GM19397 (cell line): ENCODE results near the gene CAMTA1.

Experiments
- ATAC-seq: cut with Tn5 transposase; IDR thresholded peaks from one replicate; pipeline ENCODE4 v1.9.1; 2021; ENCODE audit warnings: mild to moderate bottlenecking, moderate library complexity; ENCODE audit not compliant: unreplicated experiment

The CAMTA1 gene

DNA sequence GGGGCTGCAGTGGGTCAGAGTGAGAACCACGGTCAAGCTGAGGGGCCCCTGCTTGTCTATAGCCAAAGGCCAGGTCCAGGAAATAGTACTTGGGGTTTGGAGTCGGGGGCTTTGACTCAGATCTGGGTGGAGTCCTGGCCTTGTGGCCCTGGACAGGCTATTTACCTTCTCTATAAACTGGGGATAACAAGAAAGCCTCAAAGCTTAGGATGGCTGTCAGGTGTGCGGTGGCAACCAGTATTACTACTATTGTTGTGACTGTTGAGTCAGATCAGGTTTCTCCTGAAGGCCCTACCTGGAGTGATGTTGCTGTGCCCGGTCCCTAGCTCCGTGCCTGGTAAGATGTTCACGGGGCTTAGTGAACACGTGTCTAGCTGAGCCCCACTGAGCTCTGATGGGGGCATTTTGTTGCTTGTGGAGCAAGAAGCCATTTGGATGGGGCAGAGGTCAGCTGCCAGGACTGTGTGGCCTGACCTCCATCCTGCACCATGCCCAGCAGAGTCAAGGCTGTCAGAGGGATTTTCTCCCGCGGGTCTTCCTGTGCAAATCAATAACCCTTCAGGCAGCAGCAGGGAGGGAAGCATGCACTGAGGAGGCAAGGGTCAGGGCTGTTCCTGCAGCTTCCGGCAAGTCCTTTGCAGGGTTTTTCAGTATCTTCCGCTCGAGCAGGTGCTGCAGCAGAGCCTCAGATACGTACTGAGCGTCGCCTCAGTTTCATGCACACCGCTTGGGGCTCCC lies 170.3 kb downstream of the CAMTA1 start:
- no peak for ATAC-seq

DNA sequence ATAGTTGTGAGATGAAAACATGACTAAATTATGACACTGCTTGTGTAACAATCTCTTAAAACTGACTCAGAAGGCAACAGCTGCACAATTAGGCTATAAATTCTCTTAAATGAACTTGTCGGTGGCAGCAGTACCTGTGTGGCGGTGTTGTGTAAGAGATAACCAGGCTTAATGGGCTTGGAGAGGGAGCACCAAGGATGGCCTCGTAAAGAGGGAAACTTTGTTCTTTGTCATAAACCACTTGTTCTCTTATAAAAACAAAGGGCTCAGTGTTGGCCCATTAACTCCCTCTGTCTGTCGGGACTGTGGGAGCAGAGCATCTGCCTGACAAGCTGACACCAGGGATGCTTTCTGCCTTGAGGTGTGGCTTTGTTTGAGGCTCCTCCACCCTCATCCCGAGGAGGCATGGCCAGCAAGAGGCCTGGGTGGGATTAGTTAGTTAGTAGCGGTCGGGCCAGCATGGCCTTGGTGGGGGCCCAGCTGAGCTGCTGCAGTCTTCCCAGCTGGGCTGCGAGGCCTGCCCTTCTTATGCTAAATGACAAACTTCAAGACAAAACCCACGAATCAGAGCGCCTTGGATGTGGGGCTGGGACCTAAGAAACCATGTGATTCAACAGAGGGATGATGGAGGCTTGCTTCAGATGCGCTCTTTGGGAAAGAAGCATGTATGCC lies 171.4 kb downstream of the CAMTA1 start:
- ATAC-seq = no peak

DNA sequence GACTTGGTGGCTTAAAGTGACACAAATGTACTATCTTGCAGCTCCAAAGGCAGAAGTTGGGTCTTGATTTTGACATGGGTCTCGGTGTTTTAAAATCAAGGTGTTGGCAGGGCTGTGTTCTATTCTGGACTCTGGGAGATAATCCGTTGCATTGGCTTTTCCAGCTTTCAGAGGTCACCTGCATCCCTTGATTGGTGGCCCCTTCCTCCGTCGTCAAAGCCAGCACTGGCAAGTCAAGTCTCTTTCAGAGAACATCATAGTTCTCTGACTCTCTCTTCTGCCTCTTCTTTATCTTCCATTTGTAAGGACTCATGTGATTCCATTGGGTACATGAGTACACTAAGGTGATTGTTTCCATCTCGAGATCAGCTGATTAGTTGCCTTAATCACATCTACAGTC lies 172.1 kb downstream of the CAMTA1 start:
- no peak for ATAC-seq

DNA sequence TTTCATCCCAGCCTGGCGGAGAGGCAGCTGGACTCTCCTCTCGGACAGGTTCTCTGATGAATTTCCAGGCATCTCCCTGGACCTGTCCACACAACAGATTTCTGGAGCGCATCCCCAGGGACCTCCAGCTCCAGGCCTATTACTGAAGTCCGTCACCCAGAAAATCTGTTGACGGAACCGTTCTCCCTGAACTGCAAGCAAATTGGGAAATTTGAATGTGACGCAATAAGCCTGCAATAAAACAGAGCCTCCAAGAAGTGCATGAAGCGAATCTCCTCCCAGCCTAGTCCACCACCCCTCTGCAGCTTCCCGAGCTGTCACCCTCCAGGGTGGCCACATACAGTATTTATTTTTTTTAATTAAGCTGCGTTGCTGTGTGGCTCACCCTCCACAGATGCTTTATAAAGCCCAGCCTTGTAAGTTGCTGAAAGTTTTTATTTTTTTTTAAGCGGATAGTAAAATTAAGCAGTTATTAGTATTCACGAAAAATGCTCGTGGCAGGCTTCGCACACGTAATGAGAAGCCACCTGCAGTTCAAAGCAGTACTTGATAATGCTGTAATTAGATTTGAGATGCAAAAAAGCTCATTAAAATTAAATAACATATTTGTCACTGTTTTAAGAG lies 173.3 kb downstream of the CAMTA1 start:
- no peak for ATAC-seq

DNA sequence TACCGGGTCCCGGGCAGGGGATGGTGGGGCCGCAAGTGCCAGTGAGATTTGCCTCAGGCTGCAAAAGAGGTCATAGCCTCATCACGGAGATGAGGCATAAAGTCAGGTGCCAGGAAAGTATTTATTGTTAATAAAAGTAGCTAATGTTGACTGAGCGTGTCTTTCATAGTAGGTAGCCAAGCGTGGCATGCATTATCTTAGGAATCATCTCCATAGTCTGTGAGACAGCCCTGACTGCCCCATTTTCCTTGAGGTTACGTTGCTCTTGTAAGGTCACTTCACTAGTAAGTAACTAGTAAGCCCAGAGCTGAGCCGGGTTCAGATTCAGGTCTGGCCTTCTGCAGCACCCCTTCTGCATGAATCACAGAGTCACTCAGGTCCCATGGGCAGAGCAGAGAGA lies 174.2 kb downstream of the CAMTA1 start:
- ATAC-seq = no peak

DNA sequence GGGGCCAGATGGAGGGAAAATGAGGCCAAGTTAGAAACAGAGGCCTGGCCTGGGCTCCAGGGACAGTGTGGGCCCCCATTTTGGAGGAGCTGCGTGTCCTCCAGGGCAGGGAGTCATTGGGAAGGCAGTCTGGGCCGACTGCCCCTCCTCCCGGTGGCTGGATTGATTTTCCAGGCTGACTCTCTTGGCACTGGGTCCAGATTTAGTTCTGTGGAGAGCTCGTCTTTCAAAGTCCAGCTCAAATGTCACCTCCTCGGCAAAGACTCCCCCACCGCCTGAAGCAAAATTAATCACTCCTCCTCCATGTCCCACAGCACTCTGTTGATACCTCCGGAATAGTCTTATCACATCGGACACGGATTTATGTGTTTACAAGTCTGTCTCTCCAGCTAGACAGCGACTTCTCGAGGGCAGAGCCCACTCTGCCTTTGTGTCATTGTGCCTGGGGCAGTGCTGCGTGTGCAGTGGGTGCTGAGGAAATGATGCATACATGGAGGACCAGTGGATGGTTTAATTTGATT lies 175.1 kb downstream of the CAMTA1 start:
- no peak for ATAC-seq

DNA sequence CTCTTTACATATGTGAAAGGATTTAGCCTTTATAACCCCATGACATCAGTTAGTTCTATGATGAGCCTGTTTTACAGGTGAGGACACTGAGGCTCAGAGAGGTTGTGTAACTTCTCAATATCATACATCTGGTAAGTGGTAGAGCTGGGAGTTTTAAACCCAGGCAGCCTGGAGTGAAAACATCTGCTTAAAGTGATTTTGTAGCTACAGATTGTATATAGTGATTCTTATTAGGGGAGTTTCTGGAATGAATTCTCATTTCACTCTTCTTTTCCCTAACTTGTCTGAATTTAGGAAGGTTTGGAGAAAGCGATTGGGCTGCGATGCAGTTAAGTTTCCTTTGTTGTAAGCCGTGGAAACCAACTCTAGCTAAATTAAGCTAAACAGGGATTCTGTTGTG lies 175.6 kb downstream of the CAMTA1 start:
- ATAC-seq = no peak

DNA sequence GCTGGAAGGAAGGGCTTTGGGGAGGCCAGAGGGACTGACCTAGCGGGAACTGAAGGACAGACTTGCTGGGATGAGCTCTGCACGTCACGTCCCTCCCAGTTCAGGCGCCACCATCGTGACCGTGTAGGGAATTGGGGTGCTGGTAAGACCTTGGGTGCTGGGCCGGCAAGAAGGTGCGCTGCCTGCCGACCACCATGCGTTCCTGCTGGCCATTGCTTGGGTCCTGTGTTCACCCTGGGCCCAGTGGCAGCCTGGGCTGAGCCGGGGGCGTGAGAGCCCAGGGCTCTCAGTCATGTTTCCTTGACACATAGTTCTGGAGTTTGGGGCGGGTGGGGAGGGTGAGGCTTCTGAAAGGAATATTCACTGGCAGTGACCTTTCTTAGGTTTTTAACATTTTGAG lies 176.0 kb downstream of the CAMTA1 start:
- ATAC-seq = no peak

DNA sequence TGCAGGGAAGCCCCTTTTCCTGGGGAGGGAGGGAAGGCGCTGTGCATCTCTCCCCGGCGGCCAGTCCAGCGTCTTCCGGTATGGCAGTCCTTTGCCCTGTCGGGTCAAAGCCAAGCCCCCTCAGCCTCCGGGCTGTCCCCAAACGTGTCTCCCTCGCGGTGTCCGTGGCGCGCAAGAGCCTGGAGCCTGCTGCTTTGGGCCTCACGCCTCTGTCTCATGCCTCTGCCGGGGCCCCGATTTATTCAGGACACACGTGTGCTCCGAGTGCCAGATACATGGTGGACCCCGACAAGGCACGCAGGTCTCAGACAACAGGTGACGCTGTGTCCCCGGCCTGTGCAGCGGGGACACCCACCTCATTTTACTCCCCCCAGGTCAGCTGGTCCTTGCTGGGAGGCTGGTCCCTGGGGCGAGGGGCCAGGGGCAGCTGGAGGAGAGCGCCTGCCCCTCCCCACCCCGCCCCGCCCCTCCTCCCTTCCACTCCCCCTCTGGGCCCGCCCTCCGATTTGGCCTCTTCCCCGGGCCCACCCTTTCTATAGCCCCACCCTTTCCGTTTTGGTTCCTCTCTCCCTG lies 176.7 kb downstream of the CAMTA1 start:
- ATAC-seq = no peak

DNA sequence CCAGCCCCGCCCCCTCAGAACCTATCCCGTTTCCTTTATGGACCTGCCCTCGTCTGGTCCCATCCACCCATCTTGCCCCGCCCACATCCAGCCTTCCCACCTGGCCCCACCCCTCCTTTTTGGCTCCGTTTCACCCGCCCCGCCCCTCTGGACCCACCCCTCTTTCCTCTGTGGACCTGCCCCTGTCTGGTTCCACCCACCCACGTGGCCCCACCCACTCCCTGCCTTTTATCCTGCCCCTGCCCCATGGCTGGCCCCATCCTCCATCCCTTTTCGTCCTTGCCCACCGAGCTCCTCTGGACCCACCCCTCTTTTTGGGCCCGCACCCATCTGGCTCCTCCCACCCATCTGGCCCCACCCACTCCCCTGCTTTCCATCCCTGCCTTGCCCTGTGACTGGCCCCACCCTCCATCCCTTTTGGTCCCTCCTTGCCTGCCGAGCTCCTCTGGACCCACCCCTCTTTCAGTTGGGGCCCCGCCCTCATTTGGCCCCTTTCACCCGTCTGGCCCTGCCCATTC lies 177.3 kb downstream of the CAMTA1 start:
- no peak for ATAC-seq

DNA sequence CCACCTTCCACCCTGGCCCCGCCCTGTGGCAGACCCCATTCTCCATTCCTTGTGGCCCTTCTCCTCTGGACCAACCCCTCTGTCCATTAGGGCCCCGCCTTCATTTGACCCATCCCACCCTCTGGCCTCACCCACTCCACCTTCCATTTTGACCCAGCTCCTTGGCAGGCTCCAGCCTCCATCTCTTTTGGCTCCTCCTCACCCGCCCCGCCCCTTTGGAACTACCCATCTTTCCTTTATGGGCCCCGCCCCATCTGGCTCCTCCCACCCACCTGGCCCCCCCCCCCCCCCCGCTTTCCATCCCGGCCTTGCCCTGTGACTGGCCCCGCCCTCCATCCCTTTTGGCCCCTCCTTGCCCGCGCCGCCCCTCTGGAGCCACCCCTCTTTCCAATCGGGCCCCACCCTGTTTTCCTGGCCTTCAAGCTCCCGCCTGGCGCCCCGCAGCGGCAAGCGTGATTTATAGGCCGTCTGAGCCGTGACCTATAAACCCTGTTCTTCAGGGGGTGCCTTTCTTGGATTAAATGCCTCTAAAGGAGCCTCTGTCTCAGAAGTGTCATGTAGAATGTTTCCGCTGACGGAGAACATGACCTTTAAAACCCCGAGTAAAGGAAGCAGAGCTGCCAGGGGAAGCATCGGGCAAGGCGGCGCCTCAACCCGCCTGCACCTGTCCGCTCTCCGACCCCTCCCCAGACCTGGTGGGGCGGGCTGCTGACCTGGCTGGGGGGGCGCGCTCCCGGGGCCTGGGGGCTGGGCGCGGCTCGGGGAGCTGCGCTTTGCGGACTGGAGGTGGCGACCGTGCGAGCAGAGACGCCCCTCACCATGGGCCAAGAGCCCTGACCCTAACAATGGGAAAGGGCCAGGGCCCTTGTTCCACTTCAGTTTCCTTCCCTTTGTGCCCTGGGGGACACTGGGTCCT lies 178.0 kb downstream of the CAMTA1 start:
- ATAC-seq = no peak

DNA sequence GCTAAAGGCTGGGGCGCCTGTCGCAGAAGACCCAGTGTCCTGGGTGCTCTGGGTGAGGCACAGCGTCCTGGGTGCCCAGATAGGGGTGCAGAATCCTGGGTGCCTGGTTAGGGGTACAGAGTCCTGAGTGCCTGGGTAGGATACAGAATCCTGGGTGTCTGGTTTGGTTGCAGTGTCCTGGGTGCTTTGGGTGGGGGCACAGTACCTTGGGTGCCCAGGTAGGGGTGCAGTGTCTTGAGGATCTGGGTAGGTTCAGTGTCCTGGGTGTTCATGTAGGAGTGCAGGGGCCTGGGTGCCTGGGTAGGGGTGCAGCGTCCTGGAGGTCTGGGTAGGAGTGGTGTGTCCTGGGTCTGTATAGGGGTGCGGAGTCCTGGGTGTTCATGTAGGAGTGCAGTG lies 178.7 kb downstream of the CAMTA1 start:
- no peak for ATAC-seq

DNA sequence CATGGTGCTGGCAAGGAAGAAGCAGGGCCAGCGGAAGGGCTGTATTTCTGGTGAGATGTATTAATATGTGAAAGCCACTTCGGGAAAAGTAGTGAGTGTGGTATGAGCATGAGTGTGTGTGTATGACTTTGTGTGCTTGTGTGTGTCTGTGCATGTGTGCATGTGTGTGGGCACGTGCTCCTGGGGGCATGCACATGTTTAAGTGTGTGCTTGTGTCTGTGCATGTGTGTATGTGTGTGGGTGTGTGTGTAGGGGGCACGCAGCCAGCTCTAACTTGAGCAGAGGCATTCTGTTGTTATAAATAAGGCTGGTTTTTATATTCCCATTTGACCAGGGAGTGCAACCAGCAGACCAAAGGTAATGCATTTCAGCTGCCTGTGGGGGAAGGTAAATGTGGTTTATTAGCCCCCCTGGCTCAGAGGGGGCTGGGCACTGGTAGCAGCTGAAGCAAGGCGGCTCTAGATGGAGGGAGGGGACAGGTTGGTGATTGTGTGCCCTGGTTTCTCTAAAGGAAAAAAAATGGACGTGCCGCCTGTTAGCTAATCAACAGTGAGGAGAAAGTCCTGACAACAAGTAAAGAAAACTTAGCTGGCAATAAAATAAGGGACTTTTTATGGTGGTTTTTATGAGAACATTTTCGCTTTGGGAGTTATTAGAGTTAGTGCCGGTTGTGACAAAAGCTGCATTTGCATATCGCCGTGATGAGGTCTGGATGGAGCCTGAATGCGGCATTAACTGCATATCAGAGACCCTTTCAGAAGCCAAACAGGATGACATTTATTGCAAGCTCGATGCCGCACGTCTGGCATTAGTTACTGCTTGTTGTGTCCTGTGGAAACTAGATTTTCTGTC lies 180.1 kb downstream of the CAMTA1 start:
- ATAC-seq = no peak

DNA sequence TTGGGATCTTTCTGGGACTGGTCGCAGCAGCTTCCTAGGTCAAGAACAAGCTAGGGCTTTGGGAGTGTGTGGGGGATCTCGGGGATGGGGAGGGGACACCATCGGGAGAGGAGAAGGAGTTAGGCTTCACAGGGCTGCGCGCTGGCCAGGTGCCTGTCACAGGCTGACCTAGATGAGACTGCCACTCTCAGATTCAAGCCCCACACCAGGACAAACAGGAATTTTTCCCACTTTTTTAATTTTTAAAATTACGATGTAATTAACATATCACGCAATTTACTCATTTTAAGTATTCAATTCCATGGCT lies 180.6 kb downstream of the CAMTA1 start:
- ATAC-seq = no peak

DNA sequence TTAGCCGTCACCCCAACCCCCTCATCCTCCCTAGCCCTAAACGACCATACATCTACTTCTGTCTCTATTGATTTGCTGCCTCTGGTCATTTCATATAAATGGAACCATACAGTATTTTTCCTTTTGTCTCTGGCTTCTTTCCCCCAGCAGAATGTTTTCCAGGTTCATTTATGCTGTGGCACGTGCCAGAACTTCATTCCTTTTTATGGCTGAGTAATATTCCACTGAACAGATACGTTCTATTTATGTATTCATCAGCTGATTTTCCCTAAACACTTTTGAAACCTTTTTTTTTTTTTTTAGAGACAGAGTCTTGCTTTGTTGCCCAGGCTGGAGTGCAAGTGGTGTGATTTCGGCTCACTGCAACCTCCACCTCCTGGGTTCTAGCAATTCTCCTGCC lies 181.1 kb downstream of the CAMTA1 start:
- no peak for ATAC-seq

DNA sequence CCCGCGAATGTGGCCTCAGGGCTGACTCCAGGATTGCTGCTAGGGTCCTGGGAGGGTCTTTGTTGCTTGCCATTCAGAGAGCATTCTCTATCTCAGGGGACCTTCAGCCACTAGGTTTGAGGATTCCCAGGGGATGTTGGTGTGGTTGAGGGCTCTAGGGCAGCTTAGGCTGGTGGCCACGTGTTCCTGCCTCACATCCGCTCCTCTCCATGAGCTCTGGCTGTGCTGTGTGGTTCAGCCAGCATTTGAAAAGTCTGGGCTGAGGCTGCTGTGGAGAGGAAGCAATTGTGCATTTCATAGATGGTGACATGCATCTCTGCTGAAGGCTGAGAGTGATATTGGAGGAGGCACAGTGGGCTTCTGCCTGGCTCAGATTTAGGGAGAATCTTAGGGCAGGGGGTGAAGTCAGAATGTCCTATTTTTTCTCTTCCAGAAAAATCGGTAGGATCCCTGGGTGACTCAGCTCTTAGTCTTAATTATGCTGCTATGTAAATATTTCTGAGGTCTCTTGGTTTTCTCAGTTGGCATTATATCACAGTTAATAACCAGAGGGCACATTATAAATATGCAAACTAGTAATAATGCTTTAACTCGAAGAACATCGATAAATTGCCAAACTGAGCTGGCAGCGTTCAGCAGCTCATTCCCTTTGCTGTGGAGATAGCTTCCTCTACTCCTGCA lies 182.3 kb downstream of the CAMTA1 start:
- no peak for ATAC-seq

DNA sequence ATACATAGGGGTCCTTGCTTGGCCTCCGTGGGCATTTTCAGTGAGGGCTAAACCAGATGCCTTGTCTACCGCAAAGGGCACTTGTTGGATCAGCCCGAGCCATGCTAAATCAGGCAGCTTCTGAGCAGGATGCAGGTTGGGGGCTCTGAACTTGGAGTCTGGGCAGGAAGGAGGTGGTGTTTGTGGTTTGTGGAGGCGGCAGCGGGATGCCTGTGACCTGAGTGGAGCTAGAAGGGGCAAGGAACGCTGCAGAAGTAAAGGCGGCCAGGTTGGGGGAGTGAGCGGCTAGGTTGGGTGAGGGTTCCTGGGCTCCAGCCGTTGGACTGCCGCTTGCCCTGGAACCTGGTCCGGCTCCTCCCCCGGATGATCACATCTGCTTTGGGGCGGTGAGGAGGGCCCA lies 183.9 kb downstream of the CAMTA1 start:
- no peak for ATAC-seq

DNA sequence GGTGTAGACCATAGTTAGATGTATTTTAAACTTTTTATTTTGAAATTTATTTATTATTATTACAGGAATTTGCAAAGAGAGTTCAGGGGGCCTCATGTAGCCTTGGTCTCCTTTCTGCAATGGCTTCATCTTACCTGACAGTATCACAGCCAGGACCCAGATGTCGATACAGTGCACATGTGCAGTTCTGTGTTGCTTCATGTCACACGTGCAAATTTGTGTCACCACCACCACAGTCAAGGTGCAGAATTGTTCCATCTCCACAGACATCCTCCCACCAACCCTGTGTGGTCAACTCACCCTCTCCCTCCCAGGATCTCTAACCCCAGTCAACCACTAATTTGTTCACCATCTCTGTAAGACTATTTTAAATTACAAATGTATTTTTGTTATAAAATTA lies 184.5 kb downstream of the CAMTA1 start:
- ATAC-seq = no peak

DNA sequence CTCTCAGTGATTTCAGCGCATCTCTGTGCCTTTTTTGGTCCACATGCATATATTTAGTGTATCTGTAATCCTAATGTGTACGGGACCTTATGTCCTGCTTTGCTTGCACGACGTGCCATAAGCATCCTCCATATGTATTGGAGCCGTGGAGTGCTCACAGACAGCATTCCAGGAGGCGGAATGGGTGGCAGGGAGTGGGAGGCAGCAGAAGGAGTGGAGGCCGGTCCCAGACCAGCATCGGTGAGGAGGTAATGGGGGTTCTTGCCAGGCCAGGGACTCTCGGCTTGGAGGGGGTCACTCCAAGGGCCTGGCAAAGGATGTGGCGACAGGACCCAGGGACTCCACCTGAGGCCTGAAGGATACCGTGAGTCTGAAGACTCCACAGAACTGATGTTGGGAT lies 185.0 kb downstream of the CAMTA1 start:
- no peak for ATAC-seq
